Small intestine (tissue), 7 donors: ENCODE results near the gene VDAC1. TPM values are rescaled to one million over a fixed set of nuclear protein-coding genes. Genes with fewer than 3 reads are reported as not detected.
"Not testable (repeated sequence)": the region's sequence is repeated elsewhere in the genome, so short reads cannot be mapped to it uniquely, and the experiment has no call there.

ENCODE experiments used
- DNase-seq, 2 donors: peaks; one replicate each; pipeline versions ENCODE4 v3.0.0 to v3.0.0-alpha.2; 2013
- FAIRE-seq: peaks from 2 replicates; lab custom pipeline; 2012; peaks lifted over from hg19 to GRCh38; lab: Jason Lieb, UNC
- H3K27ac ChIP-seq, 3 donors: one replicate each; pipeline ENCODE4 v1.5.1; 2013; ENCODE audit warnings: low read length in 2 of 3, mild to moderate bottlenecking in 2 of 3, control low read depth in 1 of 3, inconsistent platforms in 1 of 3, low read depth in 1 of 3, moderate library complexity in 1 of 3
- H3K27me3 ChIP-seq, 3 donors: one replicate each; pipeline ENCODE4 v1.6.1; 2013; ENCODE audit warnings: low read length in 3 of 3, inconsistent platforms in 1 of 3; ENCODE audit not compliant: control insufficient read depth in 3 of 3, insufficient read depth in 3 of 3
- H3K36me3 ChIP-seq, 3 donors: one replicate each; pipeline ENCODE4 v1.6.1; 2013; ENCODE audit warnings: low read length in 3 of 3, inconsistent platforms in 1 of 3, low read depth in 1 of 3, mild to moderate bottlenecking in 1 of 3, moderate library complexity in 1 of 3; ENCODE audit not compliant: control insufficient read depth in 3 of 3, insufficient read depth in 2 of 3
- H3K4me1 ChIP-seq, 3 donors: one replicate each; pipeline ENCODE4 v1.6.1; 2013; ENCODE audit warnings: low read length in 2 of 3, inconsistent platforms in 1 of 3, low read depth in 1 of 3, mild to moderate bottlenecking in 1 of 3, moderate library complexity in 1 of 3; ENCODE audit not compliant: control insufficient read depth in 3 of 3, insufficient read depth in 2 of 3
- H3K4me3 ChIP-seq, 3 donors: one replicate each; pipeline ENCODE4 v1.5.1; 2013; ENCODE audit warnings: low read length in 3 of 3, control low read depth in 1 of 3, inconsistent platforms in 1 of 3, low read depth in 1 of 3, mild to moderate bottlenecking in 1 of 3, moderate library complexity in 1 of 3
- H3K9me3 ChIP-seq, 2 donors: one replicate each; pipeline ENCODE4 v1.6.1; 2013; ENCODE audit warnings: low read depth in 1 of 2, low read length in 1 of 2; ENCODE audit not compliant: control insufficient read depth in 2 of 2, insufficient read depth in 1 of 2
- WGBS, 3 donors: extraction: QIAGEN DNeasy Blood & Tissue Kit; methylation state at CpG; one replicate each; pipeline ENCODE4 v1.1.7; 2013; 5-methylcytosine and 5-hydroxymethylcytosine counted together
- polyA plus RNA-seq, 4 donors: library from polyadenylated mRNA; stranded (reverse) in 3 of 4; unstranded in 1 of 4; fragments of 200-250 nt in 3 of 4; fragments of 120-200 nt in 1 of 4; gene quantifications; one replicate each; pipeline versions ENCODE4 v1.2.1 to v1.2.3, GENCODE V29; 2013
- donor health status: healthy with polysubstance abuse.
- donor health status: control.
- donor health status: control.
- donor health status: Bipolar disorder and iron deficiency.
- donor health status: healthy.

The VDAC1 gene
- polyA plus RNA-seq, 4 donors, result 213 to 412 (median 281) TPM

- no peak for DNase-seq
- no peaks in the 10 kb centered on the region for H3K27me3 ChIP-seq
- 31 to 58% (median 50%) methylated on average over 5 of the region's 5 CpGs for WGBS, 3 donors
- H3K9me3 ChIP-seq, result no peaks in the 10 kb centered on the region
- H3K27ac ChIP-seq, result no peak overlapping the region
- H3K4me1 ChIP-seq, result no peaks in the 10 kb centered on the region
- H3K4me3 ChIP-seq, result no peak overlapping the region
- FAIRE-seq, result no peak
- peaks cover 20 to 58% (median 29%) of the 10 kb centered on the region in 3 donors for H3K36me3 ChIP-seq
Measured at GRCh38 chr5:133977161-133977787, 27.5 kb downstream of the VDAC1 start.

GRCh38 chr5:133975546-133975945, 29.2 kb downstream of the VDAC1 start:
- H3K4me3 ChIP-seq, H3K9me3 ChIP-seq, FAIRE-seq, DNase-seq, H3K27ac ChIP-seq, H3K27me3 ChIP-seq, H3K4me1 ChIP-seq: not testable (repeated sequence)
- H3K36me3 ChIP-seq, result peaks cover 20 to 58% (median 28%) of the 10 kb centered on the region in 3 donors
- 91 to 95% (median 93%) methylated on average over 16 of the region's 16 CpGs for WGBS, 3 donors

GRCh38 chr5:133974142-133974541, 30.6 kb downstream of the VDAC1 start:
- Histone ChIP-seq H3K27ac (no peak overlapping the region), H3K36me3 (peaks cover 15 to 52% (median 28%) of the 10 kb centered on the region in 3 donors), H3K27me3 (no peaks in the 10 kb centered on the region), H3K9me3 (no peaks in the 10 kb centered on the region), H3K4me3 (no peak overlapping the region), H3K4me1 (peaks cover 2 to 6% (median 4%) of the 10 kb centered on the region in 3 donors)
- no peak for FAIRE-seq
- no peak for DNase-seq
- 91 to 97% (median 91%) methylated on average over 6 of the region's 6 CpGs for WGBS, 3 donors

- DNase-seq (no peak), FAIRE-seq (no peak)
- Histone ChIP-seq H3K4me3 (no peak overlapping the region), H3K27ac (peak overlapping the region in 2 of 3 donors; percentile 28 to 34), H3K36me3 (peaks cover 12 to 27% (median 23%) of the 10 kb centered on the region in 3 donors), H3K9me3 (no peaks in the 10 kb centered on the region), H3K27me3 (no peaks in the 10 kb centered on the region), H3K4me1 (peaks cover 5 to 15% (median 7%) of the 10 kb centered on the region in 3 donors)
- 81 to 89% (median 83%) methylated on average over 2 of the region's 2 CpGs for WGBS, 3 donors
Measured at GRCh38 chr5:133970325-133970909, 34.4 kb downstream of the VDAC1 start.

DNA sequence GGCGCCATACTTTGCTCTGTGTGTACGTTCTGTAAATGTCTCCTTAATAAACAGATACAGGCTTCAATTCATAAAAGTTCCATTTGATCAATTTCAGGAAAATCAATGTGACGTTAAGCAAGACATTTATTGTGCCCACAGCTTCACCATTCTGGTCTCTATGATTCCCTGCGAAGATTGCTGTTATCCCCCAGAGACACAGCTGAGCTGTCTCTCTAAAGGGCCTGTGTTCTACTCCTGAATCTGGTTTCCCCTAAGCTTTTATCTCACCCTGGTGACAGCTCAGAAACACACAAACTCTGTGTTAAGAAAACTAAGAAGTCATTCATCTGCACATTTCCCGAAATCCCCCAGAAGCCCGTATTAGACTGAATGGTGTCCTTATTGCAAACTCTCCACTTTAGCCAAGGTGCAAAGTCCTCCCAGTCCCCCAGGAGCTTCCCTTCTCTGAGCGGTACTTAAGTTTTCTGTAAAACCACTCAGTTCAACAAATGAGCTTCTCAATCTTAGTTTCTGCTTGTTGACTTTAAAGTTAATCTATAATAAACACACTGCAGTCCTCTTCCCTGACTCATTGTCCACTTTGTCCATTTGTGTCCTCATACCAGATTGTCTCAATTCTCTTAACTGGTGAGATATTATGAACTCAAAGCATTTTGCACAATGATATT, 35.0 kb downstream of the VDAC1 start:
- Histone ChIP-seq H3K27ac (peak overlapping the region; percentile 28 to 34 (median 32)), H3K27me3 (no peaks in the 10 kb centered on the region), H3K4me1 (peaks cover 5 to 15% (median 7%) of the 10 kb centered on the region in 3 donors), H3K36me3 (peaks cover 12 to 22% (median 17%) of the 10 kb centered on the region in 3 donors), H3K4me3 (no peak overlapping the region), H3K9me3 (no peaks in the 10 kb centered on the region)
- FAIRE-seq, result no peak
- peak in 1 of 2 donors; percentile 41 for DNase-seq
- WGBS, 3 donors, result 72 to 76% (median 73%) methylated on average over 7 of the region's 7 CpGs

- peaks cover 7 to 14% (median 10%) of the 10 kb centered on the region in 3 donors for H3K36me3 ChIP-seq
- peak within 1 kb of the TSS; percentile 78 to 98 (median 95) for H3K27ac ChIP-seq
- FAIRE-seq, result no peak
Measured at GRCh38 chr5:133968204-133968980, 36.4 kb downstream of the VDAC1 start, which contains the start of gene C5orf15. Gene C5orf15, minus strand, starts transcription at chr5:133968625. Its CDS starts 41 bp downstream, at chr5:133968584.

DNA sequence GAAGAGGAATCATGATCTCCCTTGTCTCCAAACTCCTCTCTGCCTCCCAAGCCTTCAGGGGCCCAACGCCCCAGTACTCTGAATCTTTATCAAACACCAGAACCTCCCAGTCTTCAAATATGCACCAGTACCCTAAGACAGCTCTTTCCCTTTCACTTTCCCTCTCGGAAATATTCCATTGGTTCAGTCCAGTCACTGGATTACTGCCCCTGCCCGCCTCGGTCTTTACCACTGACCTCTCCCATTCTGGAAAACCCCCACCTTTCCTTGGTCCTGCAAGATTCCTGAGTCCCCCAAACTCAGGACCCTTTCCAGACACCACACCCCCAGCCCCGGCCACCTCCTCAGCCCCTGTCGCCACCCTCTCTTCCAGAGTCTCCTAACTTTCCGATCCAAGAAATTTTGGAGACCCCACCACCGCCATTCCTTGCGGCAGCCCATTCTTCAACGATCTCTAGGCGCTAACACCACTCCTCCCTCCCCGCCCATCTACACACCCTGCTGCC, 37.0 kb downstream of the VDAC1 start:
- Histone ChIP-seq H3K4me3 (peak overlapping the region; percentile 72 to 93 (median 92)), H3K36me3 (peaks cover 2 to 12% (median 4%) of the 10 kb centered on the region in 3 donors), H3K27me3 (no peaks in the 10 kb centered on the region), H3K27ac (peak overlapping the region; percentile 78 to 98 (median 95)), H3K9me3 (peaks cover 0 to 5% of the 10 kb centered on the region in 2 donors), H3K4me1 (peaks cover 5 to 15% (median 7%) of the 10 kb centered on the region in 3 donors)
- FAIRE-seq (no peak), DNase-seq (peak; percentile 67 to 75)
- 1 to 2% (median 1%) methylated on average over 12 of the region's 12 CpGs for WGBS, 3 donors

More at GRCh38 chr5:133968204-133968980, 36.4 kb downstream of the VDAC1 start, which contains the start of gene C5orf15:
- peak; percentile 96 to 98 for DNase-seq
- peaks cover 5 to 15% (median 7%) of the 10 kb centered on the region in 3 donors for H3K4me1 ChIP-seq
- H3K27me3 ChIP-seq, result no peaks in the 10 kb centered on the region
- peak within 1 kb of the TSS; percentile 72 to 93 (median 92) for H3K4me3 ChIP-seq
- peaks cover 0 to 5% of the 10 kb centered on the region in 2 donors for H3K9me3 ChIP-seq
- 0% methylated on average over 46 to 48 of the region's 48 CpGs for WGBS, 3 donors
